ENCODE measurements around the gene RIOK1.

- TF ChIP-seq GATA2 (IDR thresholded peaks at IDR 0.05; ENCODE audit: low read depth, low read length) (no peak), GATA3 (IDR thresholded peaks at IDR 0.05; ENCODE audit: low read depth, low read length) (no peak)
Measured at GRCh38 chr6:7391151-7391550, 1.5 kb downstream of the RIOK1 start.
